H4 (cell line): ENCODE results near the gene ICAM4. TPM values are rescaled to one million over a fixed set of nuclear protein-coding genes. Genes with fewer than 3 reads are reported as not detected.

Experiments
- total RNA-seq: library from RNA; depleted of rRNA; stranded (reverse); fragments of >200 nt; shearing (Covaris generic); gene quantifications from 2 replicates; pipeline ENCODE4 v1.2.3, GENCODE V29; 2014; rRNA removed

Gene ICAM4
- total RNA-seq, 1 experiment from 2014 or later = 0.15 TPM

Other genes starting within 250 kb of the ICAM4 start
- 20.7 and 25.6 TPM in 2 replicates for gene SHFL, start 200.6 kb upstream of the ICAM4 start, total RNA-seq
- 0.27 TPM in 1 of 2 replicates, not detected in the other for gene ANGPTL6, start 184.3 kb upstream of the ICAM4 start, total RNA-seq
- gene PPAN, start 180.6 kb upstream of the ICAM4 start, total RNA-seq = 20.1 and 26.1 TPM in 2 replicates
- 0.79 and 0.92 TPM in 2 replicates for gene P2RY11, start 175.3 kb upstream of the ICAM4 start, total RNA-seq
- 299 and 319 TPM in 2 replicates for gene EIF3G, start 167.1 kb upstream of the ICAM4 start, total RNA-seq
- gene DNMT1, start 92.0 kb upstream of the ICAM4 start, total RNA-seq = 56.5 and 102 TPM in 2 replicates
- 1.7 and 3.0 TPM in 2 replicates for gene S1PR2, start 55.6 kb upstream of the ICAM4 start, total RNA-seq
- 54.6 and 59.5 TPM in 2 replicates for gene MRPL4, start 34.7 kb upstream of the ICAM4 start, total RNA-seq
- 0.06 and 0.12 TPM in 2 replicates for gene ICAM1, start 15.8 kb upstream of the ICAM4 start, total RNA-seq
- gene ICAM5, start 3.0 kb downstream of the ICAM4 start, total RNA-seq = 0.87 and 1.5 TPM in 2 replicates
- gene ZGLP1, start 22.9 kb downstream of the ICAM4 start, total RNA-seq = 0.18 and 1.8 TPM in 2 replicates
- gene FDX2, start 29.1 kb downstream of the ICAM4 start, total RNA-seq = 23.6 and 40.0 TPM in 2 replicates
- 7.1 and 8.2 TPM in 2 replicates for gene RAVER1, start 46.6 kb downstream of the ICAM4 start, total RNA-seq
- gene ICAM3, start 52.7 kb downstream of the ICAM4 start, total RNA-seq = 7.3 and 11.2 TPM in 2 replicates
- gene TYK2, start 93.6 kb downstream of the ICAM4 start, total RNA-seq = 28.2 and 37.1 TPM in 2 replicates
- gene CDC37, start 116.6 kb downstream of the ICAM4 start, total RNA-seq = 105 and 132 TPM in 2 replicates
- gene PDE4A, start 133.6 kb downstream of the ICAM4 start, total RNA-seq = 1.0 and 1.1 TPM in 2 replicates
- gene KEAP1, start 216.4 kb downstream of the ICAM4 start, total RNA-seq = 40.9 and 43.3 TPM in 2 replicates
- 1.0 and 1.7 TPM in 2 replicates for gene S1PR5, start 230.5 kb downstream of the ICAM4 start, total RNA-seq